GM23338 (cell line): Measurements from ENCODE around the gene TMEM116. TPM values are rescaled to one million over a fixed set of nuclear protein-coding genes. Genes with fewer than 3 reads are reported as not detected.

Experiments
- ATAC-seq: fragments of 200-7000 bp; cut with Tn5 transposase; 3 replicates; pipeline ENCODE4 v1.9.1; 2020
- DNase-seq: peaks from one replicate; pipeline ENCODE4 v3.0.0-alpha.2; 2015; ENCODE audit warnings: low spot score
- H2AFZ ChIP-seq: fragments of 200-600 bp; sonication (generic); 2 replicates; pipeline ENCODE4 v1.8.0; 2016; ENCODE audit warnings: antibody characterized with exemption, mild to moderate bottlenecking, moderate library complexity
- H3F3A ChIP-seq: fragments of 200-600 bp; sonication (generic); replicated peaks from 2 replicates; pipeline ENCODE4 v1.8.0; 2017; ENCODE audit warnings: antibody characterized with exemption, mixed run types, low read depth
- H3K27ac ChIP-seq: fragments of 200-600 bp; sonication (generic); 2 replicates; pipeline ENCODE4 v1.6.1; 2016; ENCODE audit warnings: low read depth
- H3K27me3 ChIP-seq: fragments of 200-600 bp; sonication (generic); 2 replicates; pipeline ENCODE4 v1.8.0; 2016; ENCODE audit warnings: mild to moderate bottlenecking, mixed run types, moderate library complexity; ENCODE audit not compliant: insufficient read depth
- H3K36me3 ChIP-seq: fragments of 200-600 bp; sonication (generic); 2 replicates; pipeline ENCODE4 v1.8.0; 2016; ENCODE audit warnings: mild to moderate bottlenecking; ENCODE audit not compliant: insufficient read depth
- H3K4me1 ChIP-seq: fragments of 200-600 bp; sonication (generic); 2 replicates; pipeline ENCODE4 v1.8.0; 2016; ENCODE audit warnings: mild to moderate bottlenecking, moderate library complexity; ENCODE audit not compliant: insufficient read depth
- H3K4me2 ChIP-seq: fragments of 200-600 bp; sonication (generic); 2 replicates; pipeline ENCODE4 v1.7.1; 2017; ENCODE audit warnings: mixed run types
- H3K4me3 ChIP-seq: fragments of 200-600 bp; sonication (generic); 2 replicates; pipeline ENCODE4 v1.6.1; 2016; ENCODE audit warnings: mixed run types
- H3K79me2 ChIP-seq: fragments of 200-600 bp; sonication (generic); replicated peaks from 2 replicates; pipeline ENCODE4 v1.8.0; 2017; ENCODE audit warnings: mild to moderate bottlenecking; ENCODE audit not compliant: insufficient read depth
- H3K9me2 ChIP-seq: fragments of 200-600 bp; sonication (generic); 2 replicates; pipeline ENCODE4 v1.8.0; 2017; ENCODE audit not compliant: insufficient read depth
- H4K20me1 ChIP-seq: fragments of 200-600 bp; sonication (generic); replicated peaks from 2 replicates; pipeline ENCODE4 v1.8.0; 2017; ENCODE audit warnings: mild to moderate bottlenecking; ENCODE audit not compliant: insufficient read depth
- H3K27ac Mint-ChIP-seq: 2 replicates; pipeline ENCODE4 v1.8.0; 2020; ENCODE audit warnings: inconsistent platforms, mild to moderate bottlenecking, moderate library complexity, mixed read lengths
- H3K27me3 Mint-ChIP-seq: 3 replicates; pipeline ENCODE4 v1.8.0; 2022; ENCODE audit warnings: low read depth, mild to moderate bottlenecking, moderate library complexity, mixed read lengths, inconsistent platforms; ENCODE audit not compliant: insufficient read depth, poor library complexity
- H3K36me3 Mint-ChIP-seq: 3 replicates; pipeline ENCODE4 v1.8.0; 2021; ENCODE audit warnings: low read depth, mild to moderate bottlenecking, inconsistent platforms, moderate library complexity, mixed read lengths
- H3K4me1 Mint-ChIP-seq: 3 replicates; pipeline ENCODE4 v1.8.0; 2020; ENCODE audit warnings: mild to moderate bottlenecking, inconsistent platforms, mixed read lengths
- H3K4me3 Mint-ChIP-seq: 3 replicates; pipeline ENCODE4 v1.8.0; 2021; ENCODE audit warnings: moderate library complexity, mild to moderate bottlenecking, inconsistent platforms, mixed read lengths
- H3K9me3 Mint-ChIP-seq: 3 replicates; pipeline ENCODE4 v1.8.0; 2020; ENCODE audit warnings: moderate library complexity, mild to moderate bottlenecking, inconsistent platforms, mixed read lengths
- CREB1 ChIP-seq: fragments of 250-450 bp; sonication (Bioruptor Pico); IDR thresholded peaks from 2 replicates; pipeline ENCODE4 v1.5.0; 2020; ENCODE audit warnings: low read depth, mild to moderate bottlenecking, moderate library complexity
- CTCF ChIP-seq, 2 experiments: fragments of 200-600 bp in 1 of 2; sonication (generic) in 1 of 2; conservative IDR thresholded peaks; 2 replicates each; pipeline versions ENCODE4 v1.5.1 to v1.6.1; 2016 to 2017; ENCODE audit warnings: antibody characterized with exemption in 2 of 2, low read depth in 2 of 2, mild to moderate bottlenecking in 2 of 2, moderate library complexity in 1 of 2
- ETS1 ChIP-seq: IDR thresholded peaks from 2 replicates; pipeline ENCODE4 v1.6.1; 2016; ENCODE audit warnings: antibody characterized with exemption
- EZH2 ChIP-seq: fragments of 200-600 bp; sonication (generic); IDR thresholded peaks from one replicate; pipeline ENCODE4 v1.8.0; 2017; ENCODE audit warnings: antibody characterized with exemption, mild to moderate bottlenecking, low read depth; ENCODE audit not compliant: unreplicated experiment
- EZH2phosphoT487 ChIP-seq: fragments of 200-600 bp; sonication (generic); IDR thresholded peaks from one replicate; pipeline ENCODE4 v1.8.1; 2018; ENCODE audit warnings: antibody characterized with exemption; ENCODE audit not compliant: unreplicated experiment
- JUNB ChIP-seq: IDR thresholded peaks from one replicate; pipeline ENCODE4 v1.6.1; 2016; ENCODE audit warnings: antibody characterized with exemption; ENCODE audit not compliant: unreplicated experiment
- NANOG ChIP-seq: IDR thresholded peaks from 2 replicates; pipeline ENCODE4 v1.6.1; 2016; ENCODE audit warnings: antibody characterized with exemption, borderline replicate concordance
- POLR2AphosphoS5 ChIP-seq: IDR thresholded peaks from 2 replicates; pipeline ENCODE4 v1.6.1; 2016; ENCODE audit warnings: antibody characterized with exemption, low read depth
- REST ChIP-seq: IDR thresholded peaks from one replicate; pipeline ENCODE4 v1.6.1; 2018; ENCODE audit warnings: antibody characterized with exemption; ENCODE audit not compliant: unreplicated experiment
- STAT1 ChIP-seq: IDR thresholded peaks from one replicate; pipeline ENCODE4 v1.6.1; 2016; ENCODE audit warnings: antibody characterized with exemption; ENCODE audit not compliant: unreplicated experiment
- ZNF114 ChIP-seq: fragments of 250-450 bp; sonication (Bioruptor Pico); IDR thresholded peaks from 2 replicates; pipeline ENCODE4 v1.5.0; 2020; ENCODE audit warnings: mild to moderate bottlenecking, moderate library complexity
- ZNF331 ChIP-seq: fragments of 250-450 bp; sonication (Bioruptor Pico); IDR thresholded peaks from 2 replicates; pipeline ENCODE4 v1.5.0; 2020; ENCODE audit warnings: low read depth, mild to moderate bottlenecking, moderate library complexity
- ZNF462 ChIP-seq: fragments of 250-450 bp; sonication (Bioruptor Pico); IDR thresholded peaks from 2 replicates; pipeline ENCODE4 v1.5.0; 2020; ENCODE audit warnings: mild to moderate bottlenecking, moderate library complexity
- polyA plus RNA-seq: library from polyadenylated mRNA; unstranded; fragments of >200 nt; fragmentation: Nextera tagmentation; extraction: Ambion mirVana; gene quantifications from 2 replicates; pipeline ENCODE4 v1.2.1, GENCODE V29; 2016
- total RNA-seq: library from RNA; depleted of rRNA; stranded (reverse); fragments of >200 nt; shearing (Covaris generic); gene quantifications from 2 replicates; pipeline ENCODE4 v1.2.3, GENCODE V29; 2014

TMEM116 gene
- total and polyA plus RNA-seq, 2 experiments from 2014 or later, result 8.0 to 10.4 TPM

GRCh38 chr12:111943929-111944328 lies 69.0 kb downstream of the TMEM116 start:
- Histone ChIP-seq H3K4me2 (no peak overlapping the region), H4K20me1 (no peaks in the 10 kb centered on the region), H3K9me2 (no peaks in the 10 kb centered on the region), H3K27ac (no peak overlapping the region), H3F3A (no peaks in the 10 kb centered on the region), H3K4me3 (no peak overlapping the region), H3K79me2 (no peaks in the 10 kb centered on the region), H3K27me3 (no peaks in the 10 kb centered on the region), H3K4me1 (0 out of 2 replicates have a peak, but pooled peaks cover 5% of the 10 kb centered on the region), H2AFZ (no peak overlapping the region), H3K36me3 (no peaks in the 10 kb centered on the region)
- ATAC-seq (no peak), DNase-seq (no peak)
- no peak overlapping the region for H3K27ac Mint-ChIP-seq
- H3K4me3 Mint-ChIP-seq, result no peak overlapping the region
- no peaks in the 10 kb centered on the region for H3K36me3 Mint-ChIP-seq
- no peak for TF ChIP-seq STAT1
- no peak for TF ChIP-seq EZH2phosphoT487
- no peak for TF ChIP-seq CTCF (conservative IDR thresholded peaks at IDR 0.05; ENCODE audit: low read depth in 2 of 2)
- no peak for TF ChIP-seq ETS1
- TF ChIP-seq NANOG, result no peak
- TF ChIP-seq EZH2, result no peak
- TF ChIP-seq CREB1 (CRISPR knock-in tag), result no peak
- TF ChIP-seq ZNF331, result no peak
- no peak for TF ChIP-seq POLR2AphosphoS5
- no peak for TF ChIP-seq ZNF462 (CRISPR knock-in tag)
- TF ChIP-seq REST, result no peak
- no peak for TF ChIP-seq JUNB
- no peak for TF ChIP-seq ZNF114 (CRISPR knock-in tag)
- no peaks in the 10 kb centered on the region for H3K9me3 Mint-ChIP-seq
- peaks cover 4% of the 10 kb centered on the region for H3K27me3 Mint-ChIP-seq
- peaks cover 5% of the 10 kb centered on the region for H3K4me1 Mint-ChIP-seq
